MCF 10A (cell line): ENCODE data around the gene NCOR1. TPM values are rescaled to one million over a fixed set of nuclear protein-coding genes. Genes with fewer than 3 reads are reported as not detected.

ENCODE experiments used
- BruUV-seq: library from RNA; stranded (reverse); fragments of 400-500 nt; replicated peaks from 2 replicates; lab custom pipeline; 2021; lab: Mats Ljungman, UMichigan
- CTCF ChIA-PET: fragments of 300-600 bp; sonication (Branson Sonifier 250); formaldehyde crosslinking; extraction: SDS; loops from one replicate; lab custom pipeline; 2021; ENCODE audit warnings: antibody characterized with exemption, inconsistent platforms; lab: Yijun Ruan, JAX
- POLR2A ChIA-PET: fragments of 300-600, 350-650 bp; sonication (Branson Sonifier 250); formaldehyde crosslinking; extraction: SDS; loops from one replicate; lab custom pipeline; 2020; ENCODE audit warnings: antibody characterized with exemption, inconsistent platforms; lab: Yijun Ruan, JAX
- DNase-seq: peaks from one replicate; pipeline ENCODE4 v3.0.0-alpha.2; 2018; ENCODE audit not compliant: unreplicated experiment
- H3K27ac Mint-ChIP-seq: one replicate; pipeline ENCODE4 v1.8.0; 2022; ENCODE audit warnings: mild to moderate bottlenecking, low read depth, mixed read lengths; ENCODE audit not compliant: unreplicated experiment
- H3K27me3 Mint-ChIP-seq: one replicate; pipeline ENCODE4 v1.8.0; 2022; ENCODE audit warnings: mixed read lengths; ENCODE audit not compliant: insufficient read depth, unreplicated experiment
- H3K36me3 Mint-ChIP-seq: one replicate; pipeline ENCODE4 v1.8.0; 2022; ENCODE audit warnings: mild to moderate bottlenecking, moderate library complexity, mixed read lengths; ENCODE audit not compliant: insufficient read depth, unreplicated experiment
- H3K4me1 Mint-ChIP-seq: one replicate; pipeline ENCODE4 v1.8.0; 2022; ENCODE audit warnings: mixed read lengths; ENCODE audit not compliant: insufficient read depth, unreplicated experiment
- H3K4me3 Mint-ChIP-seq: one replicate; pipeline ENCODE4 v1.8.0; 2022; ENCODE audit warnings: mild to moderate bottlenecking, moderate library complexity, mixed read lengths; ENCODE audit not compliant: unreplicated experiment
- H3K9me3 Mint-ChIP-seq: one replicate; pipeline ENCODE4 v1.8.0; 2022; ENCODE audit warnings: mixed read lengths; ENCODE audit not compliant: unreplicated experiment
- CTCF ChIP-seq: fragments of 200-600 bp; IDR thresholded peaks from one replicate; pipeline ENCODE4 v1.8.0; 2022; ENCODE audit warnings: antibody characterized with exemption, mild to moderate bottlenecking; ENCODE audit not compliant: unreplicated experiment
- intact Hi-C: fragments of 100-400 bp; cut with micrococcal nuclease; formaldehyde crosslinking; loops from 2 replicates; pipeline ENCODE4 v1.14.1; 2022
- total RNA-seq: library from RNA; stranded (reverse); gene quantifications from 2 replicates; pipeline ENCODE4 v1.2.3, GENCODE V29; 2022

NCOR1 gene
- total RNA-seq, 1 experiment from 2014 or later = 138 TPM

- ChIA-PET POLR2A (interaction anchor here (0.6 to 0.7 kb wide), 2 partner anchors 14 to 310 kb away, joined by 3 read pairs; no protein-coding TSS in a partner anchor), CTCF (no interaction called here)
- TF ChIP-seq CTCF = no peak
- H3K9me3 Mint-ChIP-seq = no peaks in the 10 kb centered on the region
- H3K4me3 Mint-ChIP-seq = no peak overlapping the region
- no peaks in the 10 kb centered on the region for H3K4me1 Mint-ChIP-seq
- H3K27ac Mint-ChIP-seq = no peak overlapping the region
- peaks cover 80% of the 10 kb centered on the region for H3K36me3 Mint-ChIP-seq
- intact Hi-C loops = no loop called here
- DNase-seq = no peak
- no TSS peak for BruUV-seq
- H3K27me3 Mint-ChIP-seq = no peaks in the 10 kb centered on the region
These were observed 106.9 kb downstream of the NCOR1 start for GRCh38 chr17:16108386-16108785.

GRCh38 chr17:16107165-16107770 lies 108.1 kb downstream of the NCOR1 start:
- ChIA-PET CTCF (no interaction called here), POLR2A (interaction anchor here (0.7 kb wide), 1 partner anchor 312 kb away, joined by 3 read pairs; no protein-coding TSS in a partner anchor)
- BruUV-seq = no TSS peak
- TF ChIP-seq CTCF = no peak
- H3K9me3 Mint-ChIP-seq = no peaks in the 10 kb centered on the region
- H3K4me3 Mint-ChIP-seq = no peak overlapping the region
- H3K27ac Mint-ChIP-seq = no peak overlapping the region
- H3K36me3 Mint-ChIP-seq = peaks cover 75% of the 10 kb centered on the region
- intact Hi-C loops = no loop called here
- no peaks in the 10 kb centered on the region for H3K27me3 Mint-ChIP-seq
- H3K4me1 Mint-ChIP-seq = no peaks in the 10 kb centered on the region
- DNase-seq = no peak

GRCh38 chr17:16106161-16106891 lies 109.0 kb downstream of the NCOR1 start:
- Mint-ChIP-seq H3K4me3 (no peak overlapping the region), H3K27ac (no peak overlapping the region), H3K9me3 (no peaks in the 10 kb centered on the region), H3K27me3 (no peaks in the 10 kb centered on the region), H3K36me3 (peaks cover 71% of the 10 kb centered on the region), H3K4me1 (no peaks in the 10 kb centered on the region)
- ChIA-PET POLR2A (interaction anchor here (0.5 kb wide), 1 partner anchor 25 kb away, joined by 4 read pairs; no protein-coding TSS in a partner anchor), CTCF (no interaction called here)
- no peak for TF ChIP-seq CTCF
- intact Hi-C loops = no loop called here
- no TSS peak for BruUV-seq
- no peak for DNase-seq

GRCh38 chr17:16104189-16104588 lies 111.1 kb downstream of the NCOR1 start:
- DNase-seq = no peak
- intact Hi-C loops = no loop called here
- no TSS peak for BruUV-seq
- TF ChIP-seq CTCF = no peak
- no peaks in the 10 kb centered on the region for H3K4me1 Mint-ChIP-seq
- no peak overlapping the region for H3K27ac Mint-ChIP-seq
- no peaks in the 10 kb centered on the region for H3K27me3 Mint-ChIP-seq
- no peaks in the 10 kb centered on the region for H3K9me3 Mint-ChIP-seq
- H3K4me3 Mint-ChIP-seq = no peak overlapping the region
- peaks cover 69% of the 10 kb centered on the region for H3K36me3 Mint-ChIP-seq
- CTCF ChIA-PET = interaction anchor here (0.8 kb wide), 1 partner anchor 12 kb away, joined by 3 read pairs; no protein-coding TSS in a partner anchor
- POLR2A ChIA-PET = interaction anchor here (1.2 kb wide), 1 partner anchor 22 kb away, joined by 3 read pairs; no protein-coding TSS in a partner anchor
